ENCODE measurements around the gene KCNK3. TPM values are rescaled to one million over a fixed set of nuclear protein-coding genes. Genes with fewer than 3 reads are reported as not detected.

The KCNK3 gene
- total and polyA plus RNA-seq, 2 donors (not counting 1 experiment from before 2014, with no cell fraction given) = under 0.01 TPM; not detected in 1

DNA sequence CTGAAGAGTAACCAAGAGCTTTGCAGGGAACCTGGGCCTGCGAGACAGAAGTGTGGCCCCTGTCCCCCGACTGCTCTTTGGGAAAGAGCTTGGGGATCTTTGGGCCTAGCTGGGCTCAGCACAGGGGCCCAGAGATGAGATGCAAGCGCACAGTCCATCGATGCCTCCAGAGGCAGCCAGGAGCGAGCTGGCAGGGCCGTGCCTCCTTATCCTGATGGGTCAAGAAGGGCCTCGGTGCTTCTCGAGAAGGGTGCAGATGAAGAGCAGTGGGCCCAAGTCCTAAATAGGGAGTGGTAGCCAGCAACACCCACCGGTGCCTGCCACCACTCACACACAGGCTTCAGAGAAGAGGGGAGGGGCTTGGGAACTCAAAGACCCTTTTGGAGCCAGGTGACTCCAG lies 17.6 kb downstream of the KCNK3 start:
- Histone ChIP-seq H3K9ac (ENCODE audit: insufficient read depth, low read length) (no peak overlapping the region), H3K27me3 (ENCODE audit: control insufficient read depth, insufficient read depth, low read length) (peaks cover 12% of the 10 kb centered on the region), H3K27ac (ENCODE audit: insufficient read depth, low read length) (no peak overlapping the region), H3K4me3 (replicated peaks in 1 of 4; ENCODE audit: control extremely low read depth in 1 of 4, insufficient read depth in 1 of 4, low read depth in 3 of 4, low read length in 4 of 4) (no peak overlapping the region), H3K4me1 (ENCODE audit: control insufficient read depth, extremely low read depth, insufficient read depth, low read length) (no peaks in the 10 kb centered on the region), H3K36me3 (ENCODE audit: control insufficient read depth, insufficient read depth, low read length) (no peaks in the 10 kb centered on the region), H4K20me1 (ENCODE audit: control insufficient read depth, extremely low read depth, insufficient read depth, low read length) (no peaks in the 10 kb centered on the region), H2AFZ (ENCODE audit: low read length) (no peak overlapping the region), H3K79me2 (ENCODE audit: control insufficient read depth, insufficient read depth, low read length) (no peaks in the 10 kb centered on the region), H3K4me2 (ENCODE audit: extremely low read depth, insufficient read depth, low read length) (no peak overlapping the region), H3K9me3 (ENCODE audit: control insufficient read depth, insufficient read depth, low read depth, low read length) (no peaks in the 10 kb centered on the region)
- no peak for DNase-seq (ENCODE audit: low read depth in 2 of 2)
- TF ChIP-seq, protein P1, sequence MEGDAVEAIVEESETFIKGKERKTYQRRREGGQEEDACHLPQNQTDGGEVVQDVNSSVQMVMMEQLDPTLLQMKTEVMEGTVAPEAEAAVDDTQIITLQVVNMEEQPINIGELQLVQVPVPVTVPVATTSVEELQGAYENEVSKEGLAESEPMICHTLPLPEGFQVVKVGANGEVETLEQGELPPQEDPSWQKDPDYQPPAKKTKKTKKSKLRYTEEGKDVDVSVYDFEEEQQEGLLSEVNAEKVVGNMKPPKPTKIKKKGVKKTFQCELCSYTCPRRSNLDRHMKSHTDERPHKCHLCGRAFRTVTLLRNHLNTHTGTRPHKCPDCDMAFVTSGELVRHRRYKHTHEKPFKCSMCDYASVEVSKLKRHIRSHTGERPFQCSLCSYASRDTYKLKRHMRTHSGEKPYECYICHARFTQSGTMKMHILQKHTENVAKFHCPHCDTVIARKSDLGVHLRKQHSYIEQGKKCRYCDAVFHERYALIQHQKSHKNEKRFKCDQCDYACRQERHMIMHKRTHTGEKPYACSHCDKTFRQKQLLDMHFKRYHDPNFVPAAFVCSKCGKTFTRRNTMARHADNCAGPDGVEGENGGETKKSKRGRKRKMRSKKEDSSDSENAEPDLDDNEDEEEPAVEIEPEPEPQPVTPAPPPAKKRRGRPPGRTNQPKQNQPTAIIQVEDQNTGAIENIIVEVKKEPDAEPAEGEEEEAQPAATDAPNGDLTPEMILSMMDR (conservative IDR thresholded peaks at IDR 0.05 in 1 of 2, IDR thresholded peaks at IDR 0.05 in 1 of 2; ENCODE audit: low read depth in 1 of 2, low read length in 2 of 2) = no peak
- no peak for TF ChIP-seq EZH2 (IDR thresholded peaks at IDR 0.05; ENCODE audit: low read length, missing control alignments)

GRCh38 chr2:26710743-26711456 lies 18.4 kb downstream of the KCNK3 start:
- TF ChIP-seq, protein P1 (conservative IDR thresholded peaks at IDR 0.05 in 1 of 2, IDR thresholded peaks at IDR 0.05 in 1 of 2; ENCODE audit: low read depth in 1 of 2, low read length in 2 of 2) = no peak
- no peak for TF ChIP-seq EZH2 (IDR thresholded peaks at IDR 0.05; ENCODE audit: low read length, missing control alignments)
- Histone ChIP-seq H3K36me3 (ENCODE audit: control insufficient read depth, insufficient read depth, low read length) (no peaks in the 10 kb centered on the region), H3K9ac (ENCODE audit: insufficient read depth, low read length) (no peak overlapping the region), H3K4me3 (replicated peaks in 1 of 4; ENCODE audit: control extremely low read depth in 1 of 4, insufficient read depth in 1 of 4, low read depth in 3 of 4, low read length in 4 of 4) (no peak overlapping the region), H2AFZ (ENCODE audit: low read length) (no peak overlapping the region), H3K4me1 (ENCODE audit: control insufficient read depth, extremely low read depth, insufficient read depth, low read length) (no peaks in the 10 kb centered on the region), H3K79me2 (ENCODE audit: control insufficient read depth, insufficient read depth, low read length) (no peaks in the 10 kb centered on the region), H4K20me1 (ENCODE audit: control insufficient read depth, extremely low read depth, insufficient read depth, low read length) (no peaks in the 10 kb centered on the region), H3K27me3 (ENCODE audit: control insufficient read depth, insufficient read depth, low read length) (peaks cover 12% of the 10 kb centered on the region), H3K27ac (ENCODE audit: insufficient read depth, low read length) (no peak overlapping the region), H3K4me2 (ENCODE audit: extremely low read depth, insufficient read depth, low read length) (no peak overlapping the region), H3K9me3 (ENCODE audit: control insufficient read depth, insufficient read depth, low read depth, low read length) (no peaks in the 10 kb centered on the region)
- no peak for DNase-seq (ENCODE audit: low read depth in 2 of 2)

GRCh38 chr2:26711457-26712161 lies 19.1 kb downstream of the KCNK3 start:
- no peak for TF ChIP-seq EZH2 (IDR thresholded peaks at IDR 0.05; ENCODE audit: low read length, missing control alignments)
- TF ChIP-seq, protein P1 (conservative IDR thresholded peaks at IDR 0.05 in 1 of 2, IDR thresholded peaks at IDR 0.05 in 1 of 2; ENCODE audit: low read depth in 1 of 2, low read length in 2 of 2) = no peak
- Histone ChIP-seq H3K36me3 (ENCODE audit: control insufficient read depth, insufficient read depth, low read length) (no peaks in the 10 kb centered on the region), H4K20me1 (ENCODE audit: control insufficient read depth, extremely low read depth, insufficient read depth, low read length) (no peaks in the 10 kb centered on the region), H3K4me2 (ENCODE audit: extremely low read depth, insufficient read depth, low read length) (no peak overlapping the region), H3K79me2 (ENCODE audit: control insufficient read depth, insufficient read depth, low read length) (no peaks in the 10 kb centered on the region), H3K27ac (ENCODE audit: insufficient read depth, low read length) (no peak overlapping the region), H3K4me1 (ENCODE audit: control insufficient read depth, extremely low read depth, insufficient read depth, low read length) (no peaks in the 10 kb centered on the region), H3K27me3 (ENCODE audit: control insufficient read depth, insufficient read depth, low read length) (peaks cover 12% of the 10 kb centered on the region), H2AFZ (ENCODE audit: low read length) (no peak overlapping the region), H3K9ac (ENCODE audit: insufficient read depth, low read length) (no peak overlapping the region), H3K4me3 (replicated peaks in 1 of 4; ENCODE audit: control extremely low read depth in 1 of 4, insufficient read depth in 1 of 4, low read depth in 3 of 4, low read length in 4 of 4) (no peak overlapping the region), H3K9me3 (ENCODE audit: control insufficient read depth, insufficient read depth, low read depth, low read length) (no peaks in the 10 kb centered on the region)
- DNase-seq (ENCODE audit: low read depth in 2 of 2) = no peak
